SK-N-SH (cell line): ENCODE data around the gene PPP1R13L. TPM values are rescaled to one million over a fixed set of nuclear protein-coding genes. Genes with fewer than 3 reads are reported as not detected.

Experiments
- CTCF ChIA-PET: fragments of 300-600, 350-600 bp; formaldehyde crosslinking; extraction: SDS; loops from one replicate; lab custom pipeline; 2021; lab: Yijun Ruan, JAX
- POLR2A ChIA-PET: fragments of 350-600 bp; sonication (Branson Sonifier 250); formaldehyde crosslinking; extraction: SDS; loops from one replicate; lab custom pipeline; 2020; ENCODE audit warnings: antibody characterized with exemption, inconsistent platforms; lab: Yijun Ruan, JAX
- DNase-seq: peaks from one replicate; pipeline ENCODE4 v3.0.0; 2012
- H2AFZ ChIP-seq: fragments of 200-600 bp; sonication (generic); 2 replicates; pipeline ENCODE4 v1.8.1; 2016; ENCODE audit warnings: antibody characterized with exemption, mild to moderate bottlenecking, low read depth
- H3F3A ChIP-seq: fragments of 200-600 bp; sonication (generic); replicated peaks from 2 replicates; pipeline ENCODE3; 2016; ENCODE audit warnings: antibody characterized with exemption, mild to moderate bottlenecking; ENCODE audit not compliant: insufficient read depth
- H3K27ac ChIP-seq, 2 experiments: fragments of 200-500 bp in 1 of 2; fragments of 200-600 bp in 1 of 2; sonication (Bioruptor generic) in 1 of 2; sonication (generic), shearing (Covaris generic) in 1 of 2; 2 replicates each; pipeline versions ENCODE4 v1.5.1 to v1.6.1; 2014 to 2016; ENCODE audit warnings: low read depth in 2 of 2, inconsistent platforms in 1 of 2, low read length in 1 of 2, mild to moderate bottlenecking in 1 of 2, mixed read lengths in 1 of 2
- H3K27me3 ChIP-seq: fragments of 200-600 bp; sonication (generic), shearing (Covaris generic); 2 replicates; pipeline ENCODE4 v1.6.1; 2016; ENCODE audit warnings: mixed run types; ENCODE audit not compliant: insufficient read depth
- H3K36me3 ChIP-seq, 2 experiments: fragments of 200-500 bp in 1 of 2; fragments of 200-600 bp in 1 of 2; sonication (Bioruptor generic) in 1 of 2; sonication (generic) in 1 of 2; replicated peaks in 1 of 2; 2 replicates each; pipeline versions ENCODE3 to v1.5.1; 2014 to 2016; ENCODE audit warnings: low read length in 1 of 2, mild to moderate bottlenecking in 1 of 2; ENCODE audit not compliant: insufficient read depth in 2 of 2, control insufficient read depth in 1 of 2
- H3K4me1 ChIP-seq, 2 experiments: fragments of 200-500 bp in 1 of 2; fragments of 200-600 bp in 1 of 2; sonication (Bioruptor generic) in 1 of 2; sonication (generic), shearing (Covaris generic) in 1 of 2; 2 replicates each; pipeline versions ENCODE4 v1.5.1 to v1.6.1; 2014 to 2016; ENCODE audit warnings: low read depth in 1 of 2, low read length in 1 of 2, mixed run types in 1 of 2; ENCODE audit not compliant: insufficient read depth in 2 of 2, control insufficient read depth in 1 of 2
- H3K4me2 ChIP-seq: fragments of 200-600 bp; sonication (generic), shearing (Covaris generic); 2 replicates; pipeline ENCODE4 v1.6.1; 2017; ENCODE audit warnings: mixed run types
- H3K4me3 ChIP-seq, 2 experiments: fragments of 200-500 bp in 1 of 2; fragments of 200-600 bp in 1 of 2; sonication (Bioruptor generic) in 1 of 2; sonication (generic), shearing (Covaris generic) in 1 of 2; 2 replicates each; pipeline versions ENCODE4 v1.5.1 to v1.8.1; 2014 to 2016; ENCODE audit warnings: low read depth in 2 of 2, inconsistent platforms in 1 of 2, low read length in 1 of 2, mild to moderate bottlenecking in 1 of 2, mixed read lengths in 1 of 2, moderate library complexity in 1 of 2
- H3K79me2 ChIP-seq: fragments of 200-600 bp; sonication (generic); 2 replicates; pipeline ENCODE4 v1.8.1; 2017; ENCODE audit warnings: mild to moderate bottlenecking; ENCODE audit not compliant: insufficient read depth
- H3K9ac ChIP-seq: fragments of 200-600 bp; sonication (generic); 2 replicates; pipeline ENCODE4 v1.6.1; 2017; ENCODE audit warnings: mixed run types
- H3K9me2 ChIP-seq: fragments of 200-600 bp; sonication (generic); 2 replicates; pipeline ENCODE4 v1.6.1; 2017; ENCODE audit warnings: mixed run types
- H3K9me3 ChIP-seq: fragments of 200-600 bp; sonication (generic); 2 replicates; pipeline ENCODE4 v1.6.1; 2017; ENCODE audit warnings: mixed run types, mild to moderate bottlenecking, moderate library complexity
- H4K20me1 ChIP-seq: fragments of 200-600 bp; sonication (generic); 2 replicates; pipeline ENCODE4 v1.6.1; 2017; ENCODE audit warnings: mild to moderate bottlenecking, mixed run types; ENCODE audit not compliant: insufficient read depth
- ELF1 ChIP-seq: IDR thresholded peaks from 2 replicates; pipeline ENCODE4 v1.4.0; 2012
- EZH2phosphoT487 ChIP-seq: fragments of 200-600 bp; sonication (generic); IDR thresholded peaks from 2 replicates; pipeline ENCODE4 v1.6.1; 2017; ENCODE audit warnings: low read depth, mixed run types, mild to moderate bottlenecking, antibody characterized with exemption, moderate library complexity, borderline replicate concordance
- FOSL2 ChIP-seq: IDR thresholded peaks from 2 replicates; pipeline ENCODE4 v1.4.0; 2012; ENCODE audit warnings: low read depth, mild to moderate bottlenecking, moderate library complexity, borderline replicate concordance
- GABPA ChIP-seq: IDR thresholded peaks from 2 replicates; pipeline ENCODE4 v1.4.0; 2012; ENCODE audit warnings: low read depth, mild to moderate bottlenecking
- GATA2 ChIP-seq: sonication (generic); formaldehyde crosslinking; IDR thresholded peaks from 2 replicates; pipeline ENCODE4 v1.5.0; 2020; ENCODE audit warnings: mild to moderate bottlenecking, missing genetic modification reagents
- JUND ChIP-seq: IDR thresholded peaks from 2 replicates; pipeline ENCODE4 v1.4.0; 2012
- PBX3 ChIP-seq: IDR thresholded peaks from 2 replicates; pipeline ENCODE4; 2012
- RFX5 ChIP-seq: IDR thresholded peaks from 2 replicates; pipeline ENCODE4 v1.6.1; 2012; ENCODE audit warnings: mild to moderate bottlenecking, improper control_type of control experiment, low read length
- RXRA ChIP-seq: IDR thresholded peaks from 2 replicates; pipeline ENCODE4 v1.4.0; 2012; ENCODE audit warnings: low read depth, mild to moderate bottlenecking, borderline replicate concordance
- TAF1 ChIP-seq: IDR thresholded peaks from 2 replicates; pipeline ENCODE4 v1.6.1; 2012; ENCODE audit warnings: low read depth, mild to moderate bottlenecking, low read length, moderate library complexity, borderline replicate concordance
- TEAD4 ChIP-seq: IDR thresholded peaks from 2 replicates; pipeline ENCODE4 v1.4.0; 2012; ENCODE audit warnings: mild to moderate bottlenecking, borderline replicate concordance; ENCODE audit not compliant: insufficient read depth
- USF2 ChIP-seq: fragments of 150-350 bp; IDR thresholded peaks from 2 replicates; pipeline ENCODE4 v1.6.1; 2017; ENCODE audit warnings: antibody characterized with exemption, low read length, low read depth, borderline replicate concordance
- WGBS: methylation state at CpG from one replicate; pipeline ENCODE4 v1.1.6; 2017; ENCODE audit warnings: low lambda C conversion rate; 5-methylcytosine and 5-hydroxymethylcytosine counted together
- polyA plus RNA-seq, 3 experiments: library from polyadenylated mRNA; depleted of rRNA; stranded (reverse); fragments of >200 nt; gene quantifications; 2 replicates each; pipeline ENCODE4 v1.2.3, GENCODE V29; 2012
- TF ChIP-seq, protein P1 (sequence below): IDR thresholded peaks from 2 replicates; pipeline ENCODE4 v1.4.0; 2012; ENCODE audit warnings: low read depth, borderline replicate concordance

Gene PPP1R13L
- polyA plus RNA-seq, 1 of the 3 experiments (the other 2 are of a cell fraction): 18.0 TPM

DNA sequence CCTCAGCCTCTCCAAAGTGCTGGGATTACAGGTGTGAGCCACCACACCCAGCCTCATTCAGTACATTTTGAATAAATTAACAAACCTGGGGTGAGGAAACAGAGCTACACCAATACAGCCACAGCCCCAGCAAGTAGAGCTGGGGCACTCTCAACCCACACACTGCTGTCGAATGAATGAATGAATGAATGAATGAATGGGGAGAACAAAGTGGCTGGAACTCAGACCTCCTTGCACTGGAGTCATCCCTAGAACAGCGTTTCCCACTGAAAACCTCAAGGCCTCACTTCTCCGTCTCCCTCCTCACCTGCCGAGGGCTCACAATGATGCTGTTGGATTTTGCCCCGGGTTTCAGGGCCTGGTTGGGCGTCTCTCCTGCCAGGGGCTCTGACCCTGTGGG, 16.0 kb upstream of the PPP1R13L start:
- Histone ChIP-seq H3K27me3 (no peaks in the 10 kb centered on the region), H3K9me2 (no peaks in the 10 kb centered on the region), H3K4me2 (no peak overlapping the region), H3K4me3 (no peak overlapping the region), H3K36me3 (peaks cover 4 to 29% of the 10 kb centered on the region in 2 experiments), H3K27ac (no peak overlapping the region), H2AFZ (no peak overlapping the region), H3K4me1 (peaks cover 14 to 20% of the 10 kb centered on the region in 2 experiments), H3K9ac (no peak overlapping the region), H3K9me3 (no peaks in the 10 kb centered on the region), H4K20me1 (no peaks in the 10 kb centered on the region; the same call in 1 of the 2 replicates), H3F3A (peaks cover 27% of the 10 kb centered on the region)
- ChIA-PET POLR2A (no interaction called here), CTCF (interaction anchor here (1.0 to 2.7 kb wide), 4 partner anchors 18 to 65 kb away, joined by 3 to 10 read pairs (median 6); no protein-coding TSS in a partner anchor)
- WGBS: 90% methylated on average over 6 of the region's 6 CpGs
- DNase-seq: no peak
- no peak for TF ChIP-seq GABPA
- TF ChIP-seq GATA2 (CRISPR knock-in tag): no peak
- no peak for TF ChIP-seq TEAD4
- TF ChIP-seq, protein P1, sequence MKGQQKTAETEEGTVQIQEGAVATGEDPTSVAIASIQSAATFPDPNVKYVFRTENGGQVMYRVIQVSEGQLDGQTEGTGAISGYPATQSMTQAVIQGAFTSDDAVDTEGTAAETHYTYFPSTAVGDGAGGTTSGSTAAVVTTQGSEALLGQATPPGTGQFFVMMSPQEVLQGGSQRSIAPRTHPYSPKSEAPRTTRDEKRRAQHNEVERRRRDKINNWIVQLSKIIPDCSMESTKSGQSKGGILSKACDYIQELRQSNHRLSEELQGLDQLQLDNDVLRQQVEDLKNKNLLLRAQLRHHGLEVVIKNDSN: no peak
- no peak for TF ChIP-seq RXRA
- TF ChIP-seq, all 33 proteins: peak for 0
- peaks cover 35% of the 10 kb centered on the region for H3K79me2 ChIP-seq

GRCh38 chr19:45420356-45420755, 15.5 kb upstream of the PPP1R13L start:
- TF ChIP-seq PBX3: no peak
- TF ChIP-seq EZH2phosphoT487: no peak
- no peak for TF ChIP-seq RFX5
- no peak for TF ChIP-seq TAF1
- no peak for TF ChIP-seq RXRA
- TF ChIP-seq GABPA: no peak
- TF ChIP-seq ELF1: no peak
- no peak for TF ChIP-seq USF2
- TF ChIP-seq FOSL2: no peak
- no peak for TF ChIP-seq JUND
- TF ChIP-seq, all 33 proteins: peak for 0
- no peak overlapping the region for H3K4me3 ChIP-seq
- no peak overlapping the region for H2AFZ ChIP-seq
- 88% methylated on average over 7 of the region's 10 CpGs for WGBS
- H3K4me2 ChIP-seq: no peak overlapping the region
- no peaks in the 10 kb centered on the region for H3K9me3 ChIP-seq
- no peak for DNase-seq
- H3K4me1 ChIP-seq: peaks cover 14 to 16% of the 10 kb centered on the region in 2 experiments
- no peaks in the 10 kb centered on the region; the same call in 1 of the 2 replicates for H4K20me1 ChIP-seq
- no peaks in the 10 kb centered on the region for H3K9me2 ChIP-seq
- H3K27ac ChIP-seq: no peak overlapping the region
- CTCF ChIA-PET: interaction anchor here (2.1 to 2.7 kb wide), 2 partner anchors 19 to 59 kb away, joined by 9 to 10 read pairs; no protein-coding TSS in a partner anchor
- H3F3A ChIP-seq: peaks cover 22% of the 10 kb centered on the region
- POLR2A ChIA-PET: no interaction called here
- peaks cover 4 to 31% of the 10 kb centered on the region in 2 experiments for H3K36me3 ChIP-seq
- no peaks in the 10 kb centered on the region for H3K27me3 ChIP-seq
- peaks cover 38% of the 10 kb centered on the region for H3K79me2 ChIP-seq
- no peak overlapping the region for H3K9ac ChIP-seq
